HL-60 (cell line): ENCODE measurements around the gene FBXO28.

Experiments used
- GABPA ChIP-seq: IDR thresholded peaks from 2 replicates; pipeline ENCODE4 v1.6.1; 2012; ENCODE audit warnings: low read depth
- POLR2AphosphoS5 ChIP-seq: IDR thresholded peaks from 2 replicates; pipeline ENCODE4 v1.6.1; 2012; ENCODE audit warnings: low read depth
- REST ChIP-seq: IDR thresholded peaks from 2 replicates; pipeline ENCODE4 v1.6.1; 2012; ENCODE audit warnings: low read depth; ENCODE audit not compliant: insufficient replicate concordance
- TF ChIP-seq, protein P1 (sequence below): IDR thresholded peaks from one replicate; pipeline ENCODE4 v1.5.1; 2011; ENCODE audit warnings: low read length, control low read depth, inconsistent platforms; ENCODE audit not compliant: insufficient read depth

DNA sequence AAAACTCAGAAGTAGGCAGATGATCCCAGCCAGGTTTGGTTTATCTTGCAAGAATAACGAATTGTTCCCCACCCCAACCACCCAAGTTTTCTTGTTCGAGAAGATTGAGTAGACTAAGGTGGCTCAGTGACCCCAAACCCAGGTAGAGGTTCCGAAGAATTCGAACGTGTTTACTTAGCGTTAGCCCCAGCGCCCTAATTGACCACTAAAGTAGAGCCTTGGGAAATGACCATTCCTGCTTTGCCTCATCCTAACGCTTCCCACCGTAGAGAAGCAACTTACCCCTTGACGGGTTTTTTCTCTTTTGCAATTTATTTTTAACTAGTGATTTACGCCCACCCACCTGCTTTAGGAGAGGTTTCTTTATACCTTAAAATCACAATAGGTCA is 870 bp downstream of the FBXO28 start:
- TF ChIP-seq, protein P1, sequence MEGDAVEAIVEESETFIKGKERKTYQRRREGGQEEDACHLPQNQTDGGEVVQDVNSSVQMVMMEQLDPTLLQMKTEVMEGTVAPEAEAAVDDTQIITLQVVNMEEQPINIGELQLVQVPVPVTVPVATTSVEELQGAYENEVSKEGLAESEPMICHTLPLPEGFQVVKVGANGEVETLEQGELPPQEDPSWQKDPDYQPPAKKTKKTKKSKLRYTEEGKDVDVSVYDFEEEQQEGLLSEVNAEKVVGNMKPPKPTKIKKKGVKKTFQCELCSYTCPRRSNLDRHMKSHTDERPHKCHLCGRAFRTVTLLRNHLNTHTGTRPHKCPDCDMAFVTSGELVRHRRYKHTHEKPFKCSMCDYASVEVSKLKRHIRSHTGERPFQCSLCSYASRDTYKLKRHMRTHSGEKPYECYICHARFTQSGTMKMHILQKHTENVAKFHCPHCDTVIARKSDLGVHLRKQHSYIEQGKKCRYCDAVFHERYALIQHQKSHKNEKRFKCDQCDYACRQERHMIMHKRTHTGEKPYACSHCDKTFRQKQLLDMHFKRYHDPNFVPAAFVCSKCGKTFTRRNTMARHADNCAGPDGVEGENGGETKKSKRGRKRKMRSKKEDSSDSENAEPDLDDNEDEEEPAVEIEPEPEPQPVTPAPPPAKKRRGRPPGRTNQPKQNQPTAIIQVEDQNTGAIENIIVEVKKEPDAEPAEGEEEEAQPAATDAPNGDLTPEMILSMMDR, result no peak
- no peak for TF ChIP-seq POLR2AphosphoS5
- TF ChIP-seq GABPA, result no peak
- TF ChIP-seq REST, result no peak
